SK-N-SH treated with all-trans-retinoic acid at 6 μM for 48 hours (cell line): ENCODE data around the gene HACL1.

Source experiments
- BACH2 ChIP-seq: fragments of 250-450 bp; sonication (Bioruptor Pico); IDR thresholded peaks from 2 replicates; pipeline ENCODE4 v1.9.0; 2021; ENCODE audit warnings: mild to moderate bottlenecking, borderline replicate concordance
- CSDC2 ChIP-seq: fragments of 250-450 bp; sonication (Bioruptor Pico); IDR thresholded peaks from 2 replicates; pipeline ENCODE4 v1.5.0; 2020; ENCODE audit warnings: mild to moderate bottlenecking, moderate library complexity
- OSR1 ChIP-seq: fragments of 250-450 bp; sonication (Bioruptor Pico); IDR thresholded peaks from 2 replicates; pipeline ENCODE4 v1.8.0; 2022; ENCODE audit warnings: moderate library complexity, mild to moderate bottlenecking, inconsistent platforms
- TF ChIP-seq, protein P1 (sequence below): fragments of 250-450 bp; sonication (Bioruptor Pico); IDR thresholded peaks from 2 replicates; pipeline ENCODE4 v1.5.1; 2021; ENCODE audit warnings: mild to moderate bottlenecking, moderate library complexity

- no peak for TF ChIP-seq BACH2 (CRISPR knock-in tag)
- TF ChIP-seq OSR1: no peak
- TF ChIP-seq CSDC2 (CRISPR knock-in tag): no peak
- TF ChIP-seq, protein P1, sequence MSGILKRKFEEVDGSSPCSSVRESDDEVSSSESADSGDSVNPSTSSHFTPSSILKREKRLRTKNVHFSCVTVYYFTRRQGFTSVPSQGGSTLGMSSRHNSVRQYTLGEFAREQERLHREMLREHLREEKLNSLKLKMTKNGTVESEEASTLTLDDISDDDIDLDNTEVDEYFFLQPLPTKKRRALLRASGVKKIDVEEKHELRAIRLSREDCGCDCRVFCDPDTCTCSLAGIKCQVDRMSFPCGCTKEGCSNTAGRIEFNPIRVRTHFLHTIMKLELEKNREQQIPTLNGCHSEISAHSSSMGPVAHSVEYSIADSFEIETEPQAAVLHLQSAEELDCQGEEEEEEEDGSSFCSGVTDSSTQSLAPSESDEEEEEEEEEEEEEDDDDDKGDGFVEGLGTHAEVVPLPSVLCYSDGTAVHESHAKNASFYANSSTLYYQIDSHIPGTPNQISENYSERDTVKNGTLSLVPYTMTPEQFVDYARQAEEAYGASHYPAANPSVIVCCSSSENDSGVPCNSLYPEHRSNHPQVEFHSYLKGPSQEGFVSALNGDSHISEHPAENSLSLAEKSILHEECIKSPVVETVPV (CRISPR knock-in tag): no peak
Measured at GRCh38 chr3:15521573-15521965, 79.8 kb downstream of the HACL1 start, which contains the start of gene COLQ.
